HG02973 (cell line): ENCODE results near the gene CACNB3.
"Not testable (repeated sequence)": the region's sequence is repeated elsewhere in the genome, so short reads cannot be mapped to it uniquely, and the experiment has no call there.

Experiments used
- ATAC-seq: cut with Tn5 transposase; IDR thresholded peaks from one replicate; pipeline ENCODE4 v1.9.1; 2021; ENCODE audit warnings: moderate library complexity; ENCODE audit not compliant: unreplicated experiment

CACNB3 gene

GRCh38 chr12:48816143-48816854, 2.0 kb upstream of the CACNB3 start:
- no peak for ATAC-seq

- ATAC-seq, result no peak
These were observed 715 bp downstream of the CACNB3 start for GRCh38 chr12:48818831-48819590.

GRCh38 chr12:48819986-48820725, 1.9 kb downstream of the CACNB3 start:
- no peak for ATAC-seq

GRCh38 chr12:48822139-48822538, 3.8 kb downstream of the CACNB3 start:
- ATAC-seq, result no peak

- ATAC-seq, result no peak
These were observed 4.4 kb downstream of the CACNB3 start for GRCh38 chr12:48822711-48823110.

- no peak for ATAC-seq
These were observed 5.0 kb downstream of the CACNB3 start for GRCh38 chr12:48823281-48823680.

- no peak for ATAC-seq
These were observed 5.8 kb downstream of the CACNB3 start for GRCh38 chr12:48824112-48824511.

GRCh38 chr12:48824905-48825304, 6.6 kb downstream of the CACNB3 start:
- ATAC-seq, result no peak

- no peak for ATAC-seq
These were observed 8.0 kb downstream of the CACNB3 start for GRCh38 chr12:48826209-48826855.

- no peak for ATAC-seq
These were observed 8.7 kb downstream of the CACNB3 start for GRCh38 chr12:48827026-48827425.

GRCh38 chr12:48827513-48828096, 9.3 kb downstream of the CACNB3 start:
- ATAC-seq, result no peak

GRCh38 chr12:48828293-48828692, 10.0 kb downstream of the CACNB3 start:
- no peak for ATAC-seq

GRCh38 chr12:48828841-48829575, 10.7 kb downstream of the CACNB3 start:
- ATAC-seq, result no peak

- no peak for ATAC-seq
These were observed 13.0 kb downstream of the CACNB3 start for GRCh38 chr12:48831257-48831656.

- no peak for ATAC-seq
These were observed 14.2 kb downstream of the CACNB3 start for GRCh38 chr12:48832321-48833060.

GRCh38 chr12:48838048-48838447, 19.8 kb downstream of the CACNB3 start:
- no peak for ATAC-seq

- ATAC-seq, result not testable (repeated sequence)
These were observed 23.7 kb downstream of the CACNB3 start for GRCh38 chr12:48842021-48842420.

- ATAC-seq, result peak; percentile 82
These were observed 33.8 kb downstream of the CACNB3 start, which contains the start of gene DDX23 for GRCh38 chr12:48851883-48852733. TSS of gene DDX23 (minus strand) at chr12:48852163. CDS start at chr12:48845782, 6,381 bp downstream.
